ENCODE measurements around the gene PLCL2. TPM values are rescaled to one million over a fixed set of nuclear protein-coding genes. Genes with fewer than 3 reads are reported as not detected.

The PLCL2 gene
- total RNA-seq, 1 experiment from 2014 or later, result 0.92 TPM

DNA sequence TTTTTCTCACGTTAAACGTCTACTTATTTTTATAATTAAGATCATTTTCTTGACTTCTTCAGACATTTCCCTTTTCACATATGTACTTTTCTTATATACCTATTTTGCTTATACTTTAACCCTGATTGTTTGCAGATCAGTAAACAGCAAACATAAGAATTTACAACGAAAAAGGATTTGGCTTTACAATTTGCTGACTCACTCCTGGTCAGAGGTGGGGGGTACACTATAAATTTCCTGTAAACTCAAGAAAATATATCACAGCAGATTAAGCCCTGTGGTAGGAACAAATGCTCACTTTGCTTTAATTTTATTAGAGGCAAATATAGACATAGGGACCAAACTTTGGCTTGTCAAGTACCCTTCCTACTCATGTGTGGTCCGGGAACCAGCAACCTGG is 185.0 kb downstream of the PLCL2 start:
- no peak for TF ChIP-seq EZH2 (IDR thresholded peaks at IDR 0.05; ENCODE audit: borderline replicate concordance, low read depth, low read length, poor library complexity, severe bottlenecking)
- TF ChIP-seq, protein P1, sequence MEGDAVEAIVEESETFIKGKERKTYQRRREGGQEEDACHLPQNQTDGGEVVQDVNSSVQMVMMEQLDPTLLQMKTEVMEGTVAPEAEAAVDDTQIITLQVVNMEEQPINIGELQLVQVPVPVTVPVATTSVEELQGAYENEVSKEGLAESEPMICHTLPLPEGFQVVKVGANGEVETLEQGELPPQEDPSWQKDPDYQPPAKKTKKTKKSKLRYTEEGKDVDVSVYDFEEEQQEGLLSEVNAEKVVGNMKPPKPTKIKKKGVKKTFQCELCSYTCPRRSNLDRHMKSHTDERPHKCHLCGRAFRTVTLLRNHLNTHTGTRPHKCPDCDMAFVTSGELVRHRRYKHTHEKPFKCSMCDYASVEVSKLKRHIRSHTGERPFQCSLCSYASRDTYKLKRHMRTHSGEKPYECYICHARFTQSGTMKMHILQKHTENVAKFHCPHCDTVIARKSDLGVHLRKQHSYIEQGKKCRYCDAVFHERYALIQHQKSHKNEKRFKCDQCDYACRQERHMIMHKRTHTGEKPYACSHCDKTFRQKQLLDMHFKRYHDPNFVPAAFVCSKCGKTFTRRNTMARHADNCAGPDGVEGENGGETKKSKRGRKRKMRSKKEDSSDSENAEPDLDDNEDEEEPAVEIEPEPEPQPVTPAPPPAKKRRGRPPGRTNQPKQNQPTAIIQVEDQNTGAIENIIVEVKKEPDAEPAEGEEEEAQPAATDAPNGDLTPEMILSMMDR (conservative IDR thresholded peaks at IDR 0.05; ENCODE audit: low read depth, low read length), result no peak

DNA sequence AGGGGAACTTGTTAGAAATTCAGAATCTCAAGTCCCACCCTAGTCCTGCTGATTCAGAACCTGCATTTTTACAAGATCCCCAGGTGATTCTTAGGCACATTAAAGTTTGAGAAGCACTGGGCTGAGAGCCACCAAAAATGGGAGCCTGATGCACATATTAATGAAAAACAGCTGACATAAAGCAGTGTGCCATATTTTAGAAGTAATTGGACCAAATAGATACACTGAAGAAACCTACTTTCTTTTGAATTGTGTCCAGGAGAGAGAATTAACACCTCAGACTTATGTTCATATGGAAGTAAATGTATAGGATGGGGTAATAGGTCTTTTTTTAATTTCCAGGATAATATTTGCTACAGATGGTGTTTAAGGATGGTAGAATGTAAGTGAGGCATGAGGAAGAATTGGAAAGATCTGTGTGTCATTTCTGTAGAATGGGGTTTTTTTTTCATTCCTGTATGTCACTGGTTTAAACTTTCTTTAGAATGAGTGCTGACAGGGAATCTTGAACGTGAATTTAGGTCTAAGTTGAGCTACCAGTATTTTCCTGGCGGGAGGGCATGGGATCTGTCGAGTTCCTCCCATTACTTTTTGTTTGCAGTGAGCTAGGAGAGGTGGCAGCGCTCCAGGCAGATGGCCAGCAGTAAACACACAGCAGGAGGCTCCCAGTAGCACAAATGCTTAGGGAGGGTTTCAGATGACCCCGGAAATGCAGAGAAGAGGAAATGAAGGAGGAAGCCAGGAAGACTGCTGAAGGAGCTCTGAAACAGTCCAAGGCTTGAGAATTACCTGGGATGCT is 185.6 kb downstream of the PLCL2 start:
- Histone ChIP-seq H3K27me3 (replicated peaks; ENCODE audit: insufficient read depth, low read depth, low read length, poor library complexity) (no peaks in the 10 kb centered on the region), H3K4me1 (ENCODE audit: insufficient read depth, low read length, poor library complexity, severe bottlenecking) (peaks cover 8% of the 10 kb centered on the region), H3K36me3 (ENCODE audit: insufficient read depth, low read length, poor library complexity, severe bottlenecking) (no peaks in the 10 kb centered on the region), H3K4me3 (ENCODE audit: low read depth, low read length, poor library complexity, severe bottlenecking) (no peak overlapping the region), H3K9me3 (ENCODE audit: low read depth, low read length, poor library complexity, severe bottlenecking) (no peaks in the 10 kb centered on the region), H3K27ac (ENCODE audit: low read depth, low read length, poor library complexity, severe bottlenecking) (no peak overlapping the region)
- BruUV-seq (replicated peaks), result no TSS peak
- CTCF ChIA-PET, result no interaction called here
- TF ChIP-seq EZH2 (IDR thresholded peaks at IDR 0.05; ENCODE audit: borderline replicate concordance, low read depth, low read length, poor library complexity, severe bottlenecking), result no peak
- TF ChIP-seq, protein P1 (conservative IDR thresholded peaks at IDR 0.05; ENCODE audit: low read depth, low read length), result no peak
- intact Hi-C loops (cut with micrococcal nuclease; ENCODE audit: unreplicated experiment), result no loop called here
- DNase-seq (ENCODE audit: low spot score), result peak; percentile 39
- POLR2A ChIA-PET (ENCODE audit: low non-redundant PET), result no interaction called here

More for the DNA sequence above, 185.0 kb downstream of the PLCL2 start:
- H3K4me1 ChIP-seq (ENCODE audit: insufficient read depth, low read length, poor library complexity, severe bottlenecking), result peaks cover 8% of the 10 kb centered on the region
- no peaks in the 10 kb centered on the region for H3K27me3 ChIP-seq (replicated peaks; ENCODE audit: insufficient read depth, low read depth, low read length, poor library complexity)
- no peaks in the 10 kb centered on the region for H3K36me3 ChIP-seq (ENCODE audit: insufficient read depth, low read length, poor library complexity, severe bottlenecking)
- ChIA-PET POLR2A (ENCODE audit: low non-redundant PET) (no interaction called here), CTCF (no interaction called here)
- no peak overlapping the region for H3K27ac ChIP-seq (ENCODE audit: low read depth, low read length, poor library complexity, severe bottlenecking)
- no TSS peak for BruUV-seq (replicated peaks)
- no peak overlapping the region for H3K4me3 ChIP-seq (ENCODE audit: low read depth, low read length, poor library complexity, severe bottlenecking)
- intact Hi-C loops (cut with micrococcal nuclease; ENCODE audit: unreplicated experiment), result no loop called here
- DNase-seq (ENCODE audit: low spot score), result no peak
- no peaks in the 10 kb centered on the region for H3K9me3 ChIP-seq (ENCODE audit: low read depth, low read length, poor library complexity, severe bottlenecking)

DNA sequence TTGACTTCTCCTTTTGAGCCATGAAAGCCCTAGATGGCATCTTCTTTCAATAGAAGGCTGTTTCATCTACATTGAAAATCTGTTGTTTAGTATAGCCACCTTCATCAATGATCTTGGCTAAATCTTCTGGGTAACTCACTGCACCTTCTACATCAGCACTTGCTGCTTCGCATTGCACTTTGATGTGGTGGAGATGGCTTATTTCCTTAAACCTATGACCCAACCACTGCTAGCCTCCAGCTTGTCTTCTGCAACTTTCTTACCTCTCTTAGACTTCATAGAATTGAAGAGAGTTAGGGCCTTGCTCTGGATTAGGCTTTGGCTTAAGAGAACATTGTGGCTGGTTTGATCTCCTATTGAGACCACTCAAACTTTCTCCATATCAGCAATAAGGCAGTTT is 189.8 kb downstream of the PLCL2 start:
- no peak for TF ChIP-seq EZH2 (IDR thresholded peaks at IDR 0.05; ENCODE audit: borderline replicate concordance, low read depth, low read length, poor library complexity, severe bottlenecking)
- TF ChIP-seq, protein P1 (conservative IDR thresholded peaks at IDR 0.05; ENCODE audit: low read depth, low read length), result no peak
- peaks cover 8% of the 10 kb centered on the region for H3K4me1 ChIP-seq (ENCODE audit: insufficient read depth, low read length, poor library complexity, severe bottlenecking)
- CTCF ChIA-PET, result no interaction called here

More for the DNA sequence above, 189.8 kb downstream of the PLCL2 start:
- H3K4me3 ChIP-seq (ENCODE audit: low read depth, low read length, poor library complexity, severe bottlenecking), result no peak overlapping the region
- BruUV-seq (replicated peaks), result no TSS peak
- DNase-seq (ENCODE audit: low spot score), result no peak
- no peak overlapping the region for H3K27ac ChIP-seq (ENCODE audit: low read depth, low read length, poor library complexity, severe bottlenecking)
- intact Hi-C loops (cut with micrococcal nuclease; ENCODE audit: unreplicated experiment), result no loop called here
- no peaks in the 10 kb centered on the region for H3K9me3 ChIP-seq (ENCODE audit: low read depth, low read length, poor library complexity, severe bottlenecking)
- POLR2A ChIA-PET (ENCODE audit: low non-redundant PET), result no interaction called here
- no peaks in the 10 kb centered on the region for H3K36me3 ChIP-seq (ENCODE audit: insufficient read depth, low read length, poor library complexity, severe bottlenecking)
- no peaks in the 10 kb centered on the region for H3K27me3 ChIP-seq (replicated peaks; ENCODE audit: insufficient read depth, low read depth, low read length, poor library complexity)
